ENCODE results near the gene SUMO4.

The SUMO4 gene

DNA sequence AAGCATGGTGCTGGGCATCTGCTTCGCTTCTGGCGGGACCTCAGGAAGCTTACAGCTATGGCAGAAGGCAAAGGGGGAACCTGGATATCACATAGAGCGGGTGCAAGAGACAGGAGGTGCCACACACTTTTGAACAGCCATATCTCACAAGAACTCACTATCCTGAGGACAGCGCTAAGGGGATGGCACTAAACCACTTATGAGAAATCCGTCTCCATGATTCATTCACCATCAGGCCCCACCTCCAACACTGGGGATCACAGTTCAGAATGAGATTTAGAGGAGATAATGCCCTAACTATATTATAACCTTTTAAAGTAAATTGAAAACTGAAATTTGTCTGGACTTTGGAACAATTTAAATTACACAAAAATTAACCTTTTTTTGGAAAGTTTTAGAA, 37.8 kb upstream of the SUMO4 start:
- no peak for TF ChIP-seq CTCF (IDR thresholded peaks at IDR 0.05; ENCODE audit: low read depth, low read length)
- H3K4me1 ChIP-seq: peaks cover 11% of the 10 kb centered on the region
- no peak overlapping the region for H3K4me3 ChIP-seq (ENCODE audit: low read depth, low read length)
- no peaks in the 10 kb centered on the region for H3K36me3 ChIP-seq
- no peak for DNase-seq
- H3K9me3 ChIP-seq: no peaks in the 10 kb centered on the region
- H3K27me3 ChIP-seq: no peaks in the 10 kb centered on the region

GRCh38 chr6:149363154-149363553, 36.9 kb upstream of the SUMO4 start:
- no peaks in the 10 kb centered on the region for H3K27me3 ChIP-seq
- no peaks in the 10 kb centered on the region for H3K36me3 ChIP-seq
- H3K4me3 ChIP-seq (ENCODE audit: low read depth, low read length): no peak overlapping the region
- peaks cover 6% of the 10 kb centered on the region; the same call in 1 of the 2 replicates for H3K4me1 ChIP-seq
- no peak for TF ChIP-seq CTCF (IDR thresholded peaks at IDR 0.05; ENCODE audit: low read depth, low read length)
- DNase-seq: no peak
- no peaks in the 10 kb centered on the region for H3K9me3 ChIP-seq

GRCh38 chr6:149364557-149364956, 35.5 kb upstream of the SUMO4 start:
- H3K4me1 ChIP-seq: peaks cover 6% of the 10 kb centered on the region; the same call in 1 of the 2 replicates

DNA sequence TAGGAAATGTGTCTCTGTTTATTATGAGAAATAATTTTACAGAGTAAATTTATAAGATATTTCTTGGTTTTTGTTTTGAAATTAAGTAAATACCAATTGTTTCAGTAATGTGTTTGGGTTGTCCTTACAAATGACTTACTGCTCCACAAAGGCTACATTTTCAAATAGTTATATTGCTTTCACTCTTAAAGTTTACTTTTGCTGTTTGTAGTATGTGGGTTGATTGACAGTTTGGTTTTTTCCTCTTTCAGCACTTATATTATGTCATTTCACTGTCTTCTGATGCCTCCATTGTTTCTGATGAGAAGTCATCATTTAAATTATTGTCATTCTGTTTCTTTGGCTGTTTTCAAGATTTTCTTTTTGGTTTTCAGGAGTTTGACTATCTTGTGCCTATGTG, 34.9 kb upstream of the SUMO4 start:
- H3K36me3 ChIP-seq: no peaks in the 10 kb centered on the region

More at GRCh38 chr6:149364557-149364956, 35.5 kb upstream of the SUMO4 start:
- TF ChIP-seq CTCF (IDR thresholded peaks at IDR 0.05; ENCODE audit: low read depth, low read length): no peak
- no peaks in the 10 kb centered on the region for H3K9me3 ChIP-seq
- H3K27me3 ChIP-seq: no peaks in the 10 kb centered on the region
- H3K36me3 ChIP-seq: no peaks in the 10 kb centered on the region
- DNase-seq: no peak
- no peak overlapping the region for H3K4me3 ChIP-seq (ENCODE audit: low read depth, low read length)

DNA sequence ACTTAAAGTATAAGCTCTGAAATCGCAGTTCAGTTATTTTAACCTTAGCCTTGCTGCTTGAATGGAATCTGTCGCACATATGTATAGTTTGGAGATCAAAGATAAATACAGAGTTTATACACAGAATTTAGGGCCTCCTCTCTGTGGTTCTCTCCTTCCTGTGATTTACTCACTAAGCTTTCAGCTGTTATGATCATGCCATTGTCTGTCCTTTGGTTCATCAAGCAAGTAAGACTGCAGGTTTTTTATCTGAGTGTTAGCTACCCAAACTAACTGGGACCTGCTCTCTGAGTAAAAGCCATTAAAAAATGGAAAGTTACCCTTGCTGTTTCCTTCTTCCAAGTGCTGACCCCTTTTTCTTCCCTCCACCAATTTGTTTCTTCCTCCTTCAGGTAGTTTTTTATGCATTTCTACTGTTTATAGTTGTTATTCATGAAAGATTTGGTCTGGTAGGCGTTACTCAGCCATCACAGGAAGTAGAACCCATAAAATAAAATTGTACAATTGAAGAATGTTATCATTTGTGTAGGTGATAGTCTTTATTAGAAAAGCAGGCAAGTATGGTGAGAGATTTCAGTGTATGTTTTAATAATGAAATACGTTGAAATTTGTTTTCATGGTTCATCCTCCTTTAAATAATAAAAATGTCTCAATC, 33.7 kb upstream of the SUMO4 start:
- H3K4me1 ChIP-seq: peaks cover 9% of the 10 kb centered on the region; the same call in 1 of the 2 replicates
- H3K27me3 ChIP-seq: no peaks in the 10 kb centered on the region
- TF ChIP-seq CTCF (IDR thresholded peaks at IDR 0.05; ENCODE audit: low read depth, low read length): no peak

More for the DNA sequence above, 34.9 kb upstream of the SUMO4 start:
- TF ChIP-seq CTCF (IDR thresholded peaks at IDR 0.05; ENCODE audit: low read depth, low read length): no peak
- DNase-seq: no peak
- Histone ChIP-seq H3K4me1 (peaks cover 6% of the 10 kb centered on the region; the same call in 1 of the 2 replicates), H3K9me3 (no peaks in the 10 kb centered on the region), H3K27me3 (no peaks in the 10 kb centered on the region), H3K4me3 (ENCODE audit: low read depth, low read length) (no peak overlapping the region)

GRCh38 chr6:149368065-149368464, 32.0 kb upstream of the SUMO4 start:
- no peak for TF ChIP-seq CTCF (IDR thresholded peaks at IDR 0.05; ENCODE audit: low read depth, low read length)
- Histone ChIP-seq H3K36me3 (peaks cover 2% of the 10 kb centered on the region; the same call in 1 of the 2 replicates), H3K9me3 (no peaks in the 10 kb centered on the region), H3K27me3 (no peaks in the 10 kb centered on the region), H3K4me3 (ENCODE audit: low read depth, low read length) (no peak overlapping the region), H3K4me1 (peaks cover 9% of the 10 kb centered on the region; the same call in 1 of the 2 replicates)
- no peak for DNase-seq

More for the DNA sequence above, 33.7 kb upstream of the SUMO4 start:
- DNase-seq: no peak
- no peak overlapping the region for H3K4me3 ChIP-seq (ENCODE audit: low read depth, low read length)
- H3K9me3 ChIP-seq: no peaks in the 10 kb centered on the region
- H3K36me3 ChIP-seq: no peaks in the 10 kb centered on the region

Data from BE2C (cell line).